ENCODE measurements around the gene SMARCD2.

The SMARCD2 gene

DNA sequence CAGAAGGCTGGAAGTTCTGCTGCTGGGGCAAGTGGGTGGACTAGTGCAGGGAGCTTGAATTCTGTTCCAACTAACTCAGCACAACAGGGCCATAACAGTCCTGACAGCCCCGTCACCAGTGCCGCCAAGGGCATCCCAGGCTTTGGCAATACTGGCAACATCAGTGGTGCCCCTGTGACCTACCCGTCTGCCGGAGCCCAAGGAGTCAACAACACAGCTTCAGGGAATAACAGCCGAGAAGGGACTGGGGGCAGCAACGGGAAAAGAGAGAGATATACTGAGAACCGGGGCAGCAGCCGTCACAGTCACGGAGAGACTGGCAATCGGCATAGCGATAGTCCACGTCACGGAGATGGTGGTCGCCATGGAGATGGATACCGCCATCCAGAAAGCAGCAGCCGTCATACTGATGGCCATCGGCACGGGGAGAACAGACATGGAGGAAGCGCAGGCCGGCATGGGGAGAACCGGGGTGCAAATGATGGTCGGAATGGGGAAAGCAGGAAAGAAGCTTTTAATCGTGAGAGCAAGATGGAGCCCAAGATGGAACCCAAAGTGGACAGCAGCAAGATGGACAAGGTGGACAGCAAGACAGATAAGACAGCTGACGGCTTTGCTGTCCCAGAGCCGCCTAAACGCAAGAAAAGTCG, 24.6 kb downstream of the SMARCD2 start:
- DNase-seq: no peak
- Histone ChIP-seq H3K36me3 (peaks cover 95% of the 10 kb centered on the region), H3K9me3 (no peaks in the 10 kb centered on the region), H3K27me3 (no peaks in the 10 kb centered on the region), H3K4me1 (no peaks in the 10 kb centered on the region), H3K4me3 (ENCODE audit: low read depth, low read length) (no peak overlapping the region)
- TF ChIP-seq, protein P1, sequence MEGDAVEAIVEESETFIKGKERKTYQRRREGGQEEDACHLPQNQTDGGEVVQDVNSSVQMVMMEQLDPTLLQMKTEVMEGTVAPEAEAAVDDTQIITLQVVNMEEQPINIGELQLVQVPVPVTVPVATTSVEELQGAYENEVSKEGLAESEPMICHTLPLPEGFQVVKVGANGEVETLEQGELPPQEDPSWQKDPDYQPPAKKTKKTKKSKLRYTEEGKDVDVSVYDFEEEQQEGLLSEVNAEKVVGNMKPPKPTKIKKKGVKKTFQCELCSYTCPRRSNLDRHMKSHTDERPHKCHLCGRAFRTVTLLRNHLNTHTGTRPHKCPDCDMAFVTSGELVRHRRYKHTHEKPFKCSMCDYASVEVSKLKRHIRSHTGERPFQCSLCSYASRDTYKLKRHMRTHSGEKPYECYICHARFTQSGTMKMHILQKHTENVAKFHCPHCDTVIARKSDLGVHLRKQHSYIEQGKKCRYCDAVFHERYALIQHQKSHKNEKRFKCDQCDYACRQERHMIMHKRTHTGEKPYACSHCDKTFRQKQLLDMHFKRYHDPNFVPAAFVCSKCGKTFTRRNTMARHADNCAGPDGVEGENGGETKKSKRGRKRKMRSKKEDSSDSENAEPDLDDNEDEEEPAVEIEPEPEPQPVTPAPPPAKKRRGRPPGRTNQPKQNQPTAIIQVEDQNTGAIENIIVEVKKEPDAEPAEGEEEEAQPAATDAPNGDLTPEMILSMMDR (IDR thresholded peaks at IDR 0.05; ENCODE audit: low read depth, low read length): no peak

DNA sequence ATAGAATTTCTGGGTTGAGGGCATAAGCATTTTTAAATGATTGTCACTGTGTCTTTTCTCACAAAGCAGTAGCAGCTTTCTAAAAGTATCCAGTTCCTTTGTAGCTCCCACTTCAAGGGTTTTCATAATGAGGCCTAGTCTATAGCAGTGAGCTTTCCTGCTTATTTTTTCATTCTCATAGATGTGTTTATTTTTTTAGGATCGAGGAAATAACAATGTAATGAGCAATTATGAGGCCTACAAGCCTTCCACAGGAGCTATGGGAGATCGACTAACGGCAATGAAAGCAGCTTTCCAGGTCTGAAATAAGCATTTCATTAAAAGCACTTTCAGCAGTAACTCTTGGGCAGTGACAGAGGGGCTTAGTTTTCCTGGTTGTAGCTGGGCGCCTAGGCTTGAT, 25.8 kb downstream of the SMARCD2 start:
- DNase-seq: no peak
- no peak overlapping the region for H3K4me3 ChIP-seq (ENCODE audit: low read depth, low read length)
- H3K9me3 ChIP-seq: no peaks in the 10 kb centered on the region
- no peaks in the 10 kb centered on the region for H3K27me3 ChIP-seq
- TF ChIP-seq, protein P1 (IDR thresholded peaks at IDR 0.05; ENCODE audit: low read depth, low read length): no peak
- no peaks in the 10 kb centered on the region for H3K4me1 ChIP-seq
- peaks cover 95% of the 10 kb centered on the region for H3K36me3 ChIP-seq

DNA sequence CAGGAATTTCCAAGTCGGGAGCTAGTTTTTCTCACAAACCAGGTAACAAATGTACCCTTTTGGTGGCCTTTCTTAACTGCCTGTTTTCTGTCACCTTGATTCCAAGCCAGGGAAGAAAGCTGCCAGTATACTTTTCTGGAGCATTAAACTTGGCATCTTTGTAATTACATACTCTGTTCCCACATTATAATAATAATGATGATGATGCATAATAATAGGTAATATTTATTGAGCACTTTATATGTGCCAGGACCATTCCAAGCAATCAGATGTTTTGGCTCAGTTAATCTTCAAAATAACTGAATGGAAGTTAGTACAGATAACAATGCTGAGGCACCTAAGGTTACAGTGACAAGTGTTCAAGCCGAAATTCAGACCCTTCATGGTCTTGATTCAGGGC, 26.4 kb downstream of the SMARCD2 start:
- H3K27me3 ChIP-seq: no peaks in the 10 kb centered on the region
- no peaks in the 10 kb centered on the region for H3K4me1 ChIP-seq
- no peaks in the 10 kb centered on the region for H3K9me3 ChIP-seq
- no peak for DNase-seq
- peaks cover 95% of the 10 kb centered on the region for H3K36me3 ChIP-seq
- no peak overlapping the region for H3K4me3 ChIP-seq (ENCODE audit: low read depth, low read length)
- TF ChIP-seq, protein P1 (IDR thresholded peaks at IDR 0.05; ENCODE audit: low read depth, low read length): no peak

DNA sequence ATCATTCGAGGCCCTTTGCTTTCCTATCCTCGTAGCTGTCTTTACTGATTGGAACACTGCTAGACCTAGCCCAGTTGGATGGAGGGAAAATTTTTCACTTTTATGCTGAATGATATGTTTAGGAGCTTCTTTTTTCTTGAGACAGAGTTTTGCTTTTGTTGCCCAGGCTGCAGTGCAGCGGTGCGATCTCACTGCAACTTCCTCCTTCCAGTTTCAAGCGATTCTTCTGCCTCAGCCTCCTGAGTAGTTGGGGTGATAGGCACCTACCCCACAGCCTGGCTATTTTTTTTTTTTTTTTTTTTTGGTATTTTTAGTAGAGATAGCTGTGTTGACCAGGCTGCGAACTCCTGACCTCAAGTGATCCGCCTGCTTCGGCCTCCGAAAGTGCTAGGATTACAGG, 32.5 kb downstream of the SMARCD2 start:
- Histone ChIP-seq H3K4me3 (ENCODE audit: low read depth, low read length) (no peak overlapping the region), H3K4me1 (no peaks in the 10 kb centered on the region), H3K27me3 (no peaks in the 10 kb centered on the region), H3K36me3 (peaks cover 97% of the 10 kb centered on the region), H3K9me3 (no peaks in the 10 kb centered on the region)
- DNase-seq: no peak
- TF ChIP-seq, protein P1 (IDR thresholded peaks at IDR 0.05; ENCODE audit: low read depth, low read length): no peak

DNA sequence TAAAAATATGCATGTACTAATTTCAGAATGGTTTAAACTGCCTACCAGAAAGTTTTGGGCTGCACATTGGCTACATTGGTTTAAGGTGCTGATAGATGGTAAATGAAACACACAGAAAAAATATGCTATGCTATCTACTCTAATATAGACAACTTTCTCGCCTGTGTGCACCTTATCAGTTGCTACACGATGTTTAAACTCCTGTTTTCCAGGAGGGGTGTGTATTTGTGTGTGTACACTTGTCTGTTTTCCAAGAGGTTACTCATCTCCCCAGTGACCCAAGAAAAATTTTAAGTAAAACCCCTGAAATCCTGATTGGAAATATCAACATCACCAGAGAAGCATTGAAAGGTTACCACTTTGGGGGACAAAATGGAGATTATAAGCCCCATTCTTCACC, 36.9 kb downstream of the SMARCD2 start:
- TF ChIP-seq, protein P1 (IDR thresholded peaks at IDR 0.05; ENCODE audit: low read depth, low read length): no peak
- Histone ChIP-seq H3K4me1 (no peaks in the 10 kb centered on the region), H3K27me3 (no peaks in the 10 kb centered on the region), H3K9me3 (no peaks in the 10 kb centered on the region), H3K4me3 (ENCODE audit: low read depth, low read length) (no peak overlapping the region), H3K36me3 (peaks cover 91% of the 10 kb centered on the region)
- DNase-seq: no peak

DNA sequence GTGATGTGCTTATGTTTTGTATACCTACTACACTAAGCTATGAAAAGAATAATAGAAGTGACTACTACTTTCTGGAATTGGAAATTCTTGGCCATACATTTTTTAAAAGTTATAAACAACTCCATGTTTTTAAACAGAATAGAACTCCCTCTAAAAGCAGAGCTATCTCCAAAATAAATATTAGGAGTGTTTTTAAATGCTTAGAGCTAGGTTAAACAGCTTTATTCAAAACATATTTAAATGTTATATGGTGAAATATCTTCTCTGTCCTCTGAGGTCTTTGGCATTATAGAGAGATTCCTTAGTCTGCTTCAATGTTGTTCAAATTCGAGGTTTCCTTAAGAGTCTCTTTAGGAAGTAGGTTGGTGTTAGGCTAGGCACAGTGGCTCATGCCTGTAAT, 38.2 kb downstream of the SMARCD2 start:
- Histone ChIP-seq H3K4me3 (ENCODE audit: low read depth, low read length) (no peak overlapping the region), H3K4me1 (no peaks in the 10 kb centered on the region), H3K9me3 (no peaks in the 10 kb centered on the region), H3K27me3 (no peaks in the 10 kb centered on the region), H3K36me3 (peaks cover 91% of the 10 kb centered on the region)
- TF ChIP-seq, protein P1 (IDR thresholded peaks at IDR 0.05; ENCODE audit: low read depth, low read length): no peak
- DNase-seq: no peak

Data from BE2C (cell line).